Cortex of kidney (tissue), 1 donor: ENCODE results near the gene PHLDA1.
"Not testable (repeated sequence)": the region's sequence is repeated elsewhere in the genome, so short reads cannot be mapped to it uniquely, and the experiment has no call there.

ENCODE experiments used
- DNase-seq: peaks from one replicate; lab custom pipeline; 2025; lab: John Stamatoyannopoulos, UW

The PHLDA1 gene

GRCh38 chr12:75985566-75985965 is 46.0 kb downstream of the PHLDA1 start:
- DNase-seq: no peak

GRCh38 chr12:75984577-75985182 is 46.9 kb downstream of the PHLDA1 start:
- no peak for DNase-seq

GRCh38 chr12:75983851-75984250 is 47.7 kb downstream of the PHLDA1 start:
- not testable (repeated sequence) for DNase-seq

GRCh38 chr12:75982979-75983660 is 48.5 kb downstream of the PHLDA1 start:
- no peak for DNase-seq

GRCh38 chr12:75982169-75982564 is 49.4 kb downstream of the PHLDA1 start:
- DNase-seq: no peak

- DNase-seq: no peak
These were observed 50.1 kb downstream of the PHLDA1 start for GRCh38 chr12:75981247-75982168.

- DNase-seq: no peak
These were observed 52.4 kb downstream of the PHLDA1 start for GRCh38 chr12:75979181-75979580.

- DNase-seq: no peak
These were observed 52.9 kb downstream of the PHLDA1 start for GRCh38 chr12:75978677-75979076.

GRCh38 chr12:75977952-75978671 is 53.5 kb downstream of the PHLDA1 start:
- DNase-seq: no peak

- no peak for DNase-seq
These were observed 54.0 kb downstream of the PHLDA1 start for GRCh38 chr12:75977590-75977951.

GRCh38 chr12:75976913-75977312 is 54.7 kb downstream of the PHLDA1 start:
- no peak for DNase-seq

- no peak for DNase-seq
These were observed 55.5 kb downstream of the PHLDA1 start for GRCh38 chr12:75976113-75976512.

- DNase-seq: no peak
These were observed 55.9 kb downstream of the PHLDA1 start for GRCh38 chr12:75975702-75976101.
